Measurements from ENCODE around the gene EIF5.

Gene EIF5

DNA sequence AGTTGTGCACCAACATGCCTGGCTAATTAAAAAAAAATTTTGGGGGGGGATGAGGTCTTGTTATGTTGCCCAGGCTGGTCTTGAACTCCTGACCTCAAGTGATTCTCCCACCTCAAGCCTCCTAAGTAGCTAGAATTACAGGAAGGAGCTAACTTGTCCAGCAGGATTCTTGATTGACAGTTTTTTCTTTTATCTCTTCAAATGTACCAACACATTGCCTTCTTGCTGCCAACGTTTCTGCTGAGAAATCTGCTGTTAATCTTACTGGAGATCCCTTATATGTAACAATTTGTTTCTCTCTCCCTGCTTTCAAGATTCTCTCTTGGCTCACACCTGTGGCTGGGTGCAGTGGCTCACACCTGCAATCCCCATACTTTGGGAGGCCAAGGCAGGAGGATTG, 28.7 kb downstream of the EIF5 start:
- no peak for DNase-seq (ENCODE audit: low read depth in 1 of 2, low spot score in 1 of 2)

DNA sequence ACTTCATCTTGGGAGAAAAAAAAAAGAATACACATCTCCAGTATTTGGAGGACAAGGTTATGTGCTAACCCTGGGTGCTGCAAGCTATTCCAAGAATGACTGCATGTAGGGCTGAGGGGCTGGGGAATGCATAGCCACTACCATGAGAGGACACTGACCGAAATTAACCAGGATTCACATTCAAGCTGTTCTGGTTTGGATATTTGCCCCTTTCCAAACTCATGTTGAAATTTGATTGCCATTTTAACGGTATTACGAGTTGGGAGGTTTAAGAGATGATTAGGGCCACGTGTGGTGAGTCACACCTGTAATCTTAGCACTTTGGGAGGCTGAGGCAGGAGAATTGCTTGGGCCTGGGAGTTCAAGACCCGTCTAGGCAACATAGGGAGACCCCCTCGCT, 32.7 kb downstream of the EIF5 start:
- DNase-seq (ENCODE audit: low read depth in 1 of 2, low spot score in 1 of 2), result no peak

DNA sequence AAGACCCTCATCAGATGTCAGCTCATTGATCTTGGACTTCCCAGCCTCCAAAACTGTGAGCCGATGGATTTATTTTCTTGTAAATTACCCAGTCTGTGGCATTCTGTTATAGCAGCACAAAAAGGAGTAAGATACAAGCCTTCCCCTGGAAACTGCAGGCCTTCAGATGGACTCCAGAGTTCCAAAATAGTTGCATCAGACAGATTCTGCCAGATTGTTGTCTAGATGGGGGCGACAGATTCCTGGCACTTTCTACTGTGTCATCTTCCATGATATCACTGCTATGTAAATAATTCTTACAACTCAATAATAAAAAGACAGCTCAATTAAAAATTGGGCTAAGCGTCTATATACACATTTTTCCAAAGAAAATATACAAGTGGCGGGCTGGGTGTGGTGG, 34.0 kb downstream of the EIF5 start:
- no peak for DNase-seq (ENCODE audit: low read depth in 1 of 2, low spot score in 1 of 2)

DNA sequence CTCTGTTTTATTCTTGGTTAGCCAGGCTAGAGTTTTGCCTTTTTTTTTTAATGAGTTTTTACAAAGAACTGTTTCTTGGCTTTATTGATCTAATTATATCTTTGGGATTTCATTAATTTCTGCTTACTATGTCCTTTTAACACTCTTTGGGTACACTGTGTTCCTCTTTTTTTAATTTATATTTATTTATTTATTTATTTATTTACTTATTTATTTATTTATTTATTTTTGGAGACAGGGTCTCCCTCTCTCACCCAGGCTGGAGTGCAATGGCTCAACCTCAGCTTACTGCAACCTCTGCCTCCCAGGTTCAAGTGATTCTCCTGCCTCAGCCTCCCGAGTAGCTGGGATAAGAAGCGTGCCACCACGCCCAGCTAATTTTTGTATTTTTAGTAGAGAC, 36.0 kb downstream of the EIF5 start:
- DNase-seq (ENCODE audit: low read depth in 1 of 2, low spot score in 1 of 2), result no peak

DNA sequence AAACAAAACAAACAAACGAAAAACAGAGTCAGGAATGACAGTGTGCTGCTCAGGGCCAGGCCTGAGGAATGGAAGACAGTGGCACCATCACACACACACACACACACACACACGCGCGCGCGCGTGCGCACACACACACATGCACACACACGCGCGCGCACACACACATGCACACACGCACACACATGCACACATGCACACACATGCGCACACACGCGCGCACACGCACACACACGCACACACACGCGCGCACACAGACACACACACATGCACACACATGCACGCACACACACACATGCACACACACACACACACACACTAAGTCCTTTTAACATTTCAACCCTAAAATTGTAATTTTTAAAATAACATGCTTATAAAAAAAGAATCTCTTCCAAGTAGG, 38.0 kb downstream of the EIF5 start:
- DNase-seq (ENCODE audit: low read depth in 1 of 2, low spot score in 1 of 2), result no peak

DNA sequence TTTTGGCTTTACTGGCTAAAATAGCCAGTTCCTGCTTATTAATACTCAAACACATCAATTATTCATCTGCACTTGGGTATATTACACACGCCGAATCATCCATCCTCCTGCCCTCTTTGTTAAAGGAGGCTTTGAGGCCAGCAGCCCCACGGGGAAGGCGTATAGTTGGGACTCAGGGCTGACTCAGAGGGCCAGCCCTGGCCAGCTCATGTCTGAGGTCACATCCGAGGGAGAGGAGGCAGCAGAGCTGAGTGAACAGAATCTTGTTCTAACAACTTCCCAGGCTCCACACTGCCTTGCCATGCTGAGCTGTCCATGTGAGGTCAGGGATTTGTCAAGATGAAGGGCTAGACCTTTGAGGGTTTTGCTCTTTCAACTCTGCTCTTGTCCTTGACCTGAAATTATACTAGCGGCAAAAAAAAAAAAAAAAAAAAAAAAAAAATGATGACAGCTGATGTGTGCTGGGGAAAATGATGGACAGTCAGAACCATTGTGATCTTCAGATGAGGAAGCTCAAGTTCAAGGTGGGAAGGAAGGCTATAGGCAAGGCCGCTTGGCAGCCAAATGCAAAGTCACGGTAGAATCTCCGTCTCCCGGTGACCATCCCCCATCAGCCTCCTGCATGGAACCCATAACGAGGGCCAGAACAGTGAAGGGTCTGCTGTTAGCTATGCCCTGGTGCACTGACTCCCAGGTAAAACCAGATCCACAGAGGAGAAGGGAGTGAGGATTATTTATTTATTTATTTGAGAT, 38.7 kb downstream of the EIF5 start:
- DNase-seq (ENCODE audit: low read depth in 1 of 2, low spot score in 1 of 2), result no peak

DNA sequence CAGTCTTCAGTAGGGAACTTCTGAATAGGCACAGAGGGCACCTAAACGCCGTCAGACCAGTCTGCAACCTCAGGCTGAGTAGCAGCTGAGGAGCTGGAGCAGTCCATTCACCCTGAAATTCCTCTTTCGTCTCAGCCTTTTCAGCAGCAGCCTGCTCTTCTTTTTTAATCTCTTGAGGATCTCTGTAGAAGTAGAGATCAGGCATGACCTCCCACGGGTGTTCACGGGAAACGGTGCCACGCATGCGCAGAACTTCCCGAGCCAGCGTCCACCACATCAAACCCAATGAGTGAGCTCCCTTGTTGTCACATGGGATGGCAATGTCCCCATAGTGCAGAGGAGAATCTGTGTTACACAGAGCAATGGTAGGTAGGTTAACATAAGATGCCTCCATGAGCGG, 40.1 kb downstream of the EIF5 start:
- no peak for DNase-seq (ENCODE audit: low read depth in 1 of 2, low spot score in 1 of 2)

DNA sequence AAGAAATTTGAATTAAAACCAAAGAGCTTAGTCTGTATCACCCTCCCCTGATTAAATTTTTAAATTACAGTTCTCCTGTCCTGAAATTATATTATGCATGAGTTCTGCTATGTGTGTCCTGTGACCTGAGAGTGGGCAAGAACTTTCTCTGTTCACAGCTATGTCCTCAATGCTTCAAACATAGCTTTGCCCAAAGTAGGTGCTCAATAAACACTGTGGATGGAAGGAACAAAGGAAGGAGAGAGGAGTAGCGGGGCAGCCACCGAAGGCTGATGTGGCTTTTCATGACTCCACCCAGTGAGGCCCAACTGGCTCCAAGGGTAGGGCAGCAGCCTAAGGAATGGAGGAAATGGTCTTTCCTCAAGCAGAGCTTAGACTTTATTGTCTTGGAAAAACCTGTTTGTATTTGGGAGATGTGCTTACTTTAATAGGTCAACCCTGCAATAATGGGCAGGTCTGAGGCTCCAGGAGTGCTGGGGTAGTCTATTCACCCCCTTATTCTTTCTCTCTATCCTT, 43.5 kb downstream of the EIF5 start:
- DNase-seq (ENCODE audit: low read depth in 1 of 2, low spot score in 1 of 2), result no peak

DNA sequence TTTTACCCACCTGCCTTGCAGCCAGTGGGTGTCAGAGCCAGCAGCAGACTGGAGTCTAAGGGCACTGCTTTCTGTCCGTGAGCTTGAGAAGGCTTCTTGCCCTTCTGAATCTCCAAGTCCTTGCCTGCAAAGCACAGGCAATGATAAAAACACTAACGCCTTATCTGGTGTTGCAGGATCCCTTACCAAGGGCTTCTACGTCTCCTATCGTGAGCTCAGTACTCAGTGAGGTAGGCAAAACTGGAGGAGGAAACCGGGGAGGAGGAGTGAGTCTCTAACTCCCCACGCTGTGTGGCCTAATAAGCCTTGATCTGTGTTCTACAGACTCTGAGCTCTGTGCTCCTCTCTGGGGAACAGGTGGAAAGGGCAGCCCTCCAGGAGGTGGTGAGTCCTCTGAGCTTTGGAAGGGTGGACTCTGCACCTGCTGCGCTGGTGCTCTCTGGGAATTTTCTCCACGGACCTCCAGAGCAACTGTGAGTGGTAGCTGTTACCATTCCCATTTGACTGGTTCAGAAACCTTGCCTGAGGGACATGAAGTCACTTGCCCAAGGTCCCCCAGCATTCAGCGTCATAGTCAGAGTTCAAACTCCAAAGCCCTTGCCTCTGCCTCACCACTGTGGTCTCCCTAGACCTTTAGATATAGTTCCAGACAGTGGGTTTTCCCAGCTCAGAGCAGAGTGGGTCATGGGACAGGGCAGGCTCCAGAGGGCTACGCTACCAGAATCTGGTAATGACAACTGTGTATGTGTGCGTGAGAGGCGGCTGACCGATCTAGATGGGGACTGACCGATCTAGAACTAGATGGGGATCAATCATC, 44.2 kb downstream of the EIF5 start:
- DNase-seq (ENCODE audit: low read depth in 1 of 2, low spot score in 1 of 2), result no peak

DNA sequence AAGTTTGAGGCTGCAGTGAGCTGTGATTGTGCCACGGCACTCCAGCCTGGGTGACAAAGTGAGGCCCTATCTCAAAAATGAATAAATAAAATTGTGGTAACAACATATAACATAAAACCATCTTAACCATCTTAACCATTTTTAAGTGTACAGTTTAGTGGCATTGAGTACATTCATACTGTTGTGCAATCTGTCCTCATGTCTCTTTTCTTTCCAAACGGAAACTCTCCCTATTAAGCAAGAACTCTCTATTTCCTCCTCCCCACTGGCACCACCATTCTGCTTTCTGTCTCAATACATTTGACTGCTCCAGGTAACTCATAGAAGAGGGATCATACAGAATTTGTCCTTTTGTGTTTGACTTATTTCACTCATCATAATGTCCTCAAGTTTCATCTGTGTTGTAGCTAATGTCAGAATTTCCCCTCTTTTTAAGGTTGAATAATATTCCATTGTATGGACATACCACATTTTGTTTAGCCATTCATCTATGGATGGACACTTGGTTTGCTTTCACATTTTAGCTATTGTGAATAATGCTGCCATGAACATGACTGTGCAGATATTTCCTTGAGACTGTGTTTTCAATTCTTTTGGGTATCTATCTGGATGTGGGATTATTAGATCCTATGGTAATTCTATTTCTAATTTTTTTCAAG, 46.8 kb downstream of the EIF5 start:
- no peak for DNase-seq (ENCODE audit: low read depth in 1 of 2, low spot score in 1 of 2)

DNA sequence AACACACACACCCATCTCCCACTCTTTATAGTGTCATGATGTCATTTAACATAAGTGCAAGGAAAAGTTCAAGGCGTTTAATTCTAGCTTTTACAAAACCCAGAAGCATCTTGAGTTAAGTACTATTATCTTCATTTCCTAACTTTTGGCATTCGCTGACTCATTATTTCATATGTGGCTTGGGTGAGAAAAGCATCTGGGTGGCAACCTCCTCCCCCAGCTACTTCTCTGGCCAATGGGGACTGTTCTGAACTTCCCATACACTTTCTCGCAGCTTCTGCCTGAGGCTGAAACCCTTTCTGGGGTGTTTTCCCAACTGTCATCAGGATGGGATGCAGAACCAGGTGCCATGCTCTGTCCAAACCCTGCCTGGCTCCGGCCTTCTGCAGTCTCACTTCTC, 48.3 kb downstream of the EIF5 start:
- no peak for DNase-seq (ENCODE audit: low read depth in 1 of 2, low spot score in 1 of 2)

DNA sequence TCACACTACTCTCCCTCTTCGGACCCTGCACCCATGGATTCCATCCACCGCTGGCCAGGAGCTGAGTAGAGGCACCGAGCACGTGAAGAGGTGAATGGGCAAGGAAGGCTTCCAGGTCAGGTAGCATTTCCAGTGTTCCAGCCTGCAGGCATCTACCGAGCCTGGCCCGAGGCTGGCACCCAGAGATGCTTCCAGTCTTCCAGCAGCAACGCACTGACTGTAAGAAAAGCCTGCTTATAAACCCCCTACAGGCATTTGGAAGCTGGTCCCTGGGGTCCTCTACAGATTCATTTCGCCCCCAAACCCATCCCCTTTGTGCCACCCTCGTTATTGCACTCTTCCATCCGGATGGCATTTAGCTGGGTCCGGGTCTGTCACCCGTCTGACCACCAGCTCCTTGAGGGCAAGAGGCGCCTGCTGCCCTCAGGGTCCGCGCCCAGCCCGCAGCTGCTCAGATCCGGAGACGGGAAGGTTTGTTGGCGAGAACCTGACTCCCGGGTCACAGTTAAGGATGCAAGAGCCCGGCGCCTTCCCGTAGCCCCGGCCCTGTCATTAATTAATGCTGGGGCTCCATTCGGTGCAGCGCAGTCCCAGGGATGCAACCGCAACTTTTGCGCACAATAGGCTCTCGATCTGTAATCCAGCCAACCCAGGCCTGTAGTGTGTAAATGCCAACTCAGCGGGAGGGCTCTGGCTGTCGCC, 50.6 kb downstream of the EIF5 start:
- DNase-seq (ENCODE audit: low read depth in 1 of 2, low spot score in 1 of 2), result no peak

DNA sequence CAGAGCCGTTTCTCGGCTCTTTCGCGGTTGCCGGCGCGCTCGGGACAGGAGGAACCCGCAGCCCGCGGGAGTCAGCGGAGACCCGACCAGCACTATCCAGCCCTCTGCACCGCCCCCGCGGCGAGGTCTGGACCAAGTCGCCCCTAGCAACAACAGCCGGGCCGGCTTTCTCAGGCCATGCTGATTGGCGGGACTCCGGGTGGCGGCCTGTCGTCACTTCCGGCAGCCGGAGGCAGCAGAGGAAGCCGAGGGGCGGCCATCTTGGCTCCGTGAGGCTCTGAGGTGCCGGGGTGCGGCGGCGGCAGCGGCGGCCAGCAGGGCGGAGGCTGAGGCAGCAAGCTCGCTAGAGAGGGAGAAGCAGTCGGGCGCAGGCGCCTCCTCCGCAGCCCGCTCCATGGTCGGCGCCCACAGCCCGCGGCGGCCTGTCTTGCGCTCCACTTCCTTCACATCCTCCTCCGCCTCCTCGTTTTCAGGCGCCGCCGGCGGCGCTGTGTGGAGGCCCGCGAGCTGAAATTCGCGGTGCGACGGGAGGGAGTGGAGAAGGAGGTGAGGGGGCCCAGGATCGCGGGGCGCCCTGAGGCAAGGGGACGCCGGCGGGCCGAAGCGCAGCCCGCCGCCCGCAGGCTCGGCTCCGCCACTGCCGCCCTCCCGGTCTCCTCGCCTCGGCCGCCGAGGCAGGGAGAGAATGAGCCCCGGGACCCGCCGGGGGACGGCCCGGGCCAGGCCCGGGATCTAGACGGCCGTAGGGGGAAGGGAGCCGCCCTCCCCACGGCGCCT, 51.3 kb downstream of the EIF5 start, which contains the start of gene MARK3:
Gene MARK3, plus strand, starts transcription at position 264 of the 777 bp plus-strand sequence. CDS start 615 bp downstream, outside the sequence.
- peak; percentile 89 to 93 for DNase-seq (ENCODE audit: low read depth in 1 of 2, low spot score in 1 of 2)

DNA sequence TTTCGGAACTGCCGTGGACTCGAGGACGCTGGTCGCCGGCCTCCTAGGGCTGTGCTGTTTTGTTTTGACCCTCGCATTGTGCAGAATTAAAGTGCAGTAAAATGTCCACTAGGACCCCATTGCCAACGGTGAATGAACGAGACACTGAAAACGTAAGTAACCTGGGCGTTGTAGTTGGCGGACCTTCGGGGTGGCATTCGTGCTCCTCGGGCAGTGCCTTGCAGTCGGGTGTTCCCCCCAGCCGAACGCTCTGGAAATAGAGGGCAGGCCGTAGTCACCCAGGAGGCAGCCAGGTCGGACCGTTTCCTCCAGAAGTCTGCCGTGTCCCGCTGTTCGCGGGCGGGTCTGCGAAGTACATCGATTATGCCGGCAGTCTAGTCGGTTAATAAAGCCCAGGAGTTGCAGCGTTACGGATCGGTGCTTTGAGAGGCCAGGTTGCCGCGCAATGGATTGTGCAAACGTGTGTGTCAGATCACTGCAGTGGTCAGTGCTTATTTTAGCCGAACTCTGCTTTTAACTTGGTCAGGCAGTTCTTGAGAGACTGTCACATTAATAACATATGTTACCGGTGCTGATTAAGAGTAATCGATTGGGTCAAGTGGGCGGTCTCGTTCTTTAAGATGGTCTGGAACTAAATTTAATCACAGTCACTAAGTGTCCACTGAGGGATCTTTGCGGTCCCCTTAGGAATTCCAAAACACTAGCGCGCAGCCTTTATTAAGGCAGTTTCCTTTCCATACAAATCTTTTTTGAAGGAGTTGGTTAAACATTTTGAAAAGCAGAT, 52.1 kb downstream of the EIF5 start:
- DNase-seq (ENCODE audit: low read depth in 1 of 2, low spot score in 1 of 2), result peak in 1 of 2 donors; percentile 7

DNA sequence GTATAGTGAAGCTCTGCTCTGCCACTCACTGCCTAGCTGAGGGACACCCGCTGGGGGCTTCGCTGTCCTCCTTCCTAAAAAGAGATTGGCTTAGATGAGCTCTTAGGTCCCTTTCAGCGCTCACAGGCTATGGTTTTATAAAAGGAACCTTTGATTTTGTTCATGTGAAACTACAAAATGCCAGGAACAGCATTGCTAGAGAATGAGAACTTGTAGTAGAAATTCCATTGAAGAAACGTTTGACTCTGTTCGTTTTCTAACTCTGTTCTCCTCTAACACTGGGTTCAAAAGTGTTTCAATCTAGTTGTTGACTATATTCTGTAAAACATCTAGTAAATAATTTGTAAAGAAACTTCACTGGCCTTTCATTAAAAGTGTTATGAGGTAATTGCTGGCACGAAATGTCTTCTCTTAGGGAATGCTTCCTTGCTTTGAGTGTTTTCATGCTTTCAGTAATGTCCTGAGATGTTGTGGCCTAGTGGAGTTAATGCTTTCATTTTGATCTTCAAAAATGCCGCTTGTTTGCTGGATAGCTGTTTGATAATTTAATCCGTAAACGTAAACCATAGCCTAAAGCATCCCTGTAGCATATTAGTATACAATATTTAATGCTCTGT, 52.8 kb downstream of the EIF5 start:
- DNase-seq (ENCODE audit: low read depth in 1 of 2, low spot score in 1 of 2), result no peak

DNA sequence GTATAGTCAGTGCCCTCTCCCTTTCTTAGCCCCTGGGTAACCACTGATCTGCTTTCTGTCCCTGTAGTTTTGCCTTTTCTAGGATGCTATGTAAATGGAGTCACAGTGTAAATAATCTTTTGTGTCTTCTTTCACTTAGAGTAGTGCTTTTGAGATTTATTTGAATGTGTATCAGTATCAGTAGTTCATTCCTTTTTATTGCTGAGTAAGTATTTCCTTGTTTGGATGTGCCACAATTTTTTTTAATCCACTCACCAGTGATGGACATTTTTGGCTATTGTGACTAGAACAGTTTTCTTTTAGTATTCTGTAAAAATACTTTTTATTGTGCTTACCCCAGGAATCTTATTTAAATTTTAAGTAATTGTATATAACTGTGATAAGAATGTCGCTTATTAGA, 54.6 kb downstream of the EIF5 start:
- DNase-seq (ENCODE audit: low read depth in 1 of 2, low spot score in 1 of 2), result no peak

DNA sequence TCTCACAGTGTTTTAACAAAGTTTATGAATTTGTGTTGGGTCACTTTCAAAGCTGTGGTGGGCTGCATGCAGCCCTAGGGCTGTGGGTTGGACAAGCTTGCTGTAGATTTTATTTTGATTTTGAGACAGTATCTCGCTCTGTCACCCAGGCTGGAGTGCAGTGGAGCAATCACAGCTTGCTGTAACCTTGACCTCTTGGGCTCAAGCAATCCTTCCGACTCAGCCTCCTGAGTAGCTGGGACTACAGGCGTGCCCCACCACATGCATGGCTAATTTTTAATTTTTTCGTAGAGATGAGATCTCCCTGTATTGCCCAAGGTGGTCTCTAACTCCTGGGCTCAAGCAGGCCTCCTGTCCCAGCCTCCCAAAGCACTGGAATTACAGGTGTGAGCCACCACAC, 56.6 kb downstream of the EIF5 start:
- DNase-seq (ENCODE audit: low read depth in 1 of 2, low spot score in 1 of 2), result no peak

DNA sequence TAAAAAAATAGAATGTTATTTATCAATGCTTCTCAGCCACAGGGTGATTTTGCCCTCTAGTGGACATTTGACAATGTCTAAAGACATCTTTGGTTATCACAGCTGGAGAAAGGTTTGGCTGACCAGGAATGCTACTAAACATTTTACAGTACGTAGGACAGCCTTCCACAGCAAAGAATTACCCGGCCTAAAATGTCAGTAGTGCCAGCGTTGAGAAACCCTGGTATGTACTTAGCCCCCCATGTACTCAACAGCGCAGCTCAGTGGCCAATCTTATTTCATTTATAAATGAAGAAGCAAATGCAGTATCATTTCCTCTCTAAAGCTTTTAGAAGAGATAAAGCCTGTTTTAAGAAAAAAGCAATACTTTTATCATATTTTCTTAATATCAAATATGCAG, 57.0 kb downstream of the EIF5 start:
- no peak for DNase-seq (ENCODE audit: low read depth in 1 of 2, low spot score in 1 of 2)

DNA sequence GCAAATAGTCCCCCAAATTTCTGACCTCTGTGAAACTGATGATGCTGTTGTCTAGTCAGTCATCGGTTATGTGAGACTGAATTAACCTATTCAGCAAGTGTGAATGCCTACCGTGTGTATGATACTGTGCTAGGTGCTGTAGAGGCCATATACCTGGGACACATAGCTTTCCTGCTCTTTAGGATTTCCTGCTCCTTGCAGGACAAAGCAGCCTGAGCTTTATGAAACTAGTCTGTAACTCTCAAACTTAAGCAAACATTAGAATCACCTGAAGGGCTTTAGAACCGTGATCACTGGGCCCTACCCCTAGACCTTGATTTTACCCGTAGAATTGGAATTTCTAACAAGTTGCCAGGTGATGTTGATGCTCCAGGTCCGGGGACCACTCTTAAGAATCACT, 58.1 kb downstream of the EIF5 start:
- DNase-seq (ENCODE audit: low read depth in 1 of 2, low spot score in 1 of 2), result no peak

All from stimulated activated CD4-positive, alpha-beta T cell treated with anti-CD3 and anti-CD28 coated beads, Interleukin-15, amount 100 ng/mL, for 1 hour (primary cell).